Measurements from ENCODE around the gene CTRB2. TPM values are rescaled to one million over a fixed set of nuclear protein-coding genes. Genes with fewer than 3 reads are reported as not detected.
A peak's percentile ranks its signal among the peaks of the same experiment; 100 is the strongest.

Gene CTRB2
- total and polyA plus RNA-seq, 2 of the 8 experiments (the other 6 are each of a cell fraction or from before 2014, with no cell fraction given): not detected

GRCh38 chr16:75251280-75252048 is 44.5 kb upstream of the CTRB2 start, which contains the start of gene BCAR1 (continued):
- TF ChIP-seq BACH1 (IDR thresholded peaks at IDR 0.05; ENCODE audit: low read length): no peak
- no peak for TF ChIP-seq CHD1 (IDR thresholded peaks at IDR 0.05; ENCODE audit: low read depth, low read length)
- TF ChIP-seq TCF12 (IDR thresholded peaks at IDR 0.05; ENCODE audit: low read depth, low read length): no peak
- TF ChIP-seq CBX5 (IDR thresholded peaks at IDR 0.05; ENCODE audit: low read depth, low read length): no peak
- peak; percentile 76 for TF ChIP-seq TAF1 (IDR thresholded peaks at IDR 0.05; ENCODE audit: low read depth, low read length)
- TF ChIP-seq POLR2A (IDR thresholded peaks at IDR 0.05; ENCODE audit: control extremely low read depth in 1 of 2, low read depth in 2 of 2, low read length in 2 of 2): no peak; a peak in 1 of 3 replicates
- no peak for TF ChIP-seq KDM5A (IDR thresholded peaks at IDR 0.05; ENCODE audit: low read length)
- peak; percentile 16; the same call in 1 of the 2 replicates for TF ChIP-seq YY1 (IDR thresholded peaks at IDR 0.05; ENCODE audit: low read depth, low read length)
- TF ChIP-seq ZNF274 (IDR thresholded peaks at IDR 0.05; ENCODE audit: borderline replicate concordance, extremely low read depth, low read length): no peak
- no peak for TF ChIP-seq NRF1 (IDR thresholded peaks at IDR 0.05; ENCODE audit: low read depth, low read length)
- no peak for TF ChIP-seq SUZ12 (IDR thresholded peaks at IDR 0.05; ENCODE audit: low read length)
- no peak for TF ChIP-seq RXRA (IDR thresholded peaks at IDR 0.05; ENCODE audit: insufficient read depth, low read depth, low read length)
- no peak for TF ChIP-seq SIRT6 (IDR thresholded peaks at IDR 0.05; ENCODE audit: low read length)
- TF ChIP-seq CEBPB (IDR thresholded peaks at IDR 0.05; ENCODE audit: low read depth, low read length): no peak
- peak; percentile 61 for TF ChIP-seq E2F6 (IDR thresholded peaks at IDR 0.05)
- TF ChIP-seq CTBP2 (IDR thresholded peaks at IDR 0.05; ENCODE audit: borderline replicate concordance, insufficient read depth, insufficient read length, low read length): no peak
- no peak for TF ChIP-seq EZH2 (IDR thresholded peaks at IDR 0.05; ENCODE audit: low read depth, low read length, severe bottlenecking)
- peak; percentile 52; the same call in 1 of the 2 replicates for TF ChIP-seq TBP (IDR thresholded peaks at IDR 0.05; ENCODE audit: low read depth, low read length)
- no peak for TF ChIP-seq ASH2L (IDR thresholded peaks at IDR 0.05; ENCODE audit: low read length)
- no peak for TF ChIP-seq USF2 (IDR thresholded peaks at IDR 0.05; ENCODE audit: low read length)
- no peak for TF ChIP-seq CTCF (IDR thresholded peaks at IDR 0.05; ENCODE audit: control extremely low read depth in 1 of 3, insufficient read depth in 1 of 3, low read depth in 1 of 3, low read length in 3 of 3)
- no peak for TF ChIP-seq SP4 (IDR thresholded peaks at IDR 0.05; ENCODE audit: low read length)
